ENCODE measurements around the gene P2RX2.

The P2RX2 gene

DNA sequence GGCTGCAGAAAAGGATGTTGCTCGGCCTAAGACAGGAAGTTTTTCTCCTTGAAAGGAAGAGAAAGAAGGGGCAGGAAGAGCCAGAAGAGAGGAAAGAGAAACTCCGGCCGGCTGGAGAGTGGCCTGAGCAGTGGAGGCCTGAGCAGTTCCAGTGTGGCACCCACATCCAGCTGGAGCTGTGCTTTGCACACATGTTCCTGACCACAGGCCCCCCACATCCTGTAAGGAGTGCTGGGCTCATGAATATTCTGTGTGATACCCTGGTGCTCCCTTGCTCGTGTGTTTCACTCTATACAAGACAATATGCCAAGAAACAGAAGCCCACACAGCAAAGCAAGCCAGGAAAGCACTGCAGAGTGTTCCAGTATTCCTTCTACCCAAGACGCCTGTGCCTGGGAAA lies 41.5 kb downstream of the P2RX2 start:
- no peaks in the 10 kb centered on the region for H3K27me3 ChIP-seq (ENCODE audit: control insufficient read depth in 2 of 2, insufficient read depth in 2 of 2, low read length in 2 of 2)
- H3K4me1 ChIP-seq (ENCODE audit: control insufficient read depth in 2 of 2, insufficient read depth in 2 of 2, low read length in 2 of 2) = no peaks in the 10 kb centered on the region
- peaks cover 66 to 80% of the 10 kb centered on the region in 2 donors for H3K36me3 ChIP-seq (ENCODE audit: control insufficient read depth in 2 of 2, insufficient read depth in 2 of 2, low read length in 2 of 2)
- H3K4me3 ChIP-seq (ENCODE audit: low read length in 2 of 2) = no peak overlapping the region
- H3K9me3 ChIP-seq (ENCODE audit: control insufficient read depth in 2 of 2, low read length in 2 of 2) = no peaks in the 10 kb centered on the region
- H3K27ac ChIP-seq (ENCODE audit: low read depth in 2 of 2, low read length in 2 of 2) = no peak overlapping the region
- no peak overlapping the region for H3K9ac ChIP-seq (ENCODE audit: low read depth in 1 of 2, low read length in 2 of 2)

DNA sequence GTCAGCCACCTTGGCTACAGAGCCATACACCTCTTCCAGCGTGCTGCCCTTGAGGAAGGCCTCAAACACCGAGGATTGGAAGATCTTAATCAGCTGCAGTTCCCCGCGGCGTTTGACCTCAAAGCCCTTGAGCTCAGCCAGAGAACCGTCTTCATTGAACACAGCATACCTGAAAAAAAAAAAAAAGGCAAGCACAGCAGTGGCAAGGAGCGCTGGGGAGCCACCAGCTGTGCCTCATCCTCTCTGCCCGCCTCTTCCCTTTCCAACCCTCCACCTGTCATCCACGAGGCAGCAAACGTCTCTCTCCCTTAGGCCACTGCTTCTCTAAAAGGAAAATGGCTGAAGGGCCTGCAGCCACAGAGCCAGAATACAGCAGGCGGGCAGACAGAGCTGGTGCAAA lies 42.4 kb downstream of the P2RX2 start:
- Histone ChIP-seq H3K4me3 (ENCODE audit: low read length in 2 of 2) (no peak overlapping the region), H3K27ac (ENCODE audit: low read depth in 2 of 2, low read length in 2 of 2) (no peak overlapping the region), H3K4me1 (ENCODE audit: control insufficient read depth in 2 of 2, insufficient read depth in 2 of 2, low read length in 2 of 2) (no peaks in the 10 kb centered on the region), H3K9ac (ENCODE audit: low read depth in 1 of 2, low read length in 2 of 2) (no peak overlapping the region), H3K36me3 (ENCODE audit: control insufficient read depth in 2 of 2, insufficient read depth in 2 of 2, low read length in 2 of 2) (peaks cover 68 to 84% of the 10 kb centered on the region in 2 donors), H3K9me3 (ENCODE audit: control insufficient read depth in 2 of 2, low read length in 2 of 2) (no peaks in the 10 kb centered on the region), H3K27me3 (ENCODE audit: control insufficient read depth in 2 of 2, insufficient read depth in 2 of 2, low read length in 2 of 2) (no peaks in the 10 kb centered on the region)

DNA sequence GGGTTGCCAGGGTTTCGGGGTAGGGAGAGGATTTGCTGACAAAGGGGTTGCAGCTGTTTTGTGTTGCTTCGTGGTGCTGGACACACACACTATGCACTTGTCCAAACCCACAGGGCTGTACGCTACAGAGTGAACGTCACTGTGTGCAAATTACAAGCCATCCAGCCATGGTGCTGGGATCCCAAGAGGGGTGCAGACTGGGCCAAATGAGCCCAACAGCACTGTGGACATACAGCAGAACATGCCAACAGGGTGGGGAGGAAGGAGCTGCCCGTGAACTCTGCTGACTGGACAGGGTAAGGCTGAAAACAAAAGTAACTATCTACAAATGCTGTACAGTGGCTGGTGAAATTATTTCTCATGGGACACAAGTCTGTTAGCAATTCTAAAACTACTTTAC lies 43.4 kb downstream of the P2RX2 start:
- Histone ChIP-seq H3K9ac (ENCODE audit: low read depth in 1 of 2, low read length in 2 of 2) (no peak overlapping the region), H3K4me3 (ENCODE audit: low read length in 2 of 2) (no peak overlapping the region), H3K9me3 (ENCODE audit: control insufficient read depth in 2 of 2, low read length in 2 of 2) (no peaks in the 10 kb centered on the region), H3K36me3 (ENCODE audit: control insufficient read depth in 2 of 2, insufficient read depth in 2 of 2, low read length in 2 of 2) (peaks cover 73 to 87% of the 10 kb centered on the region in 2 donors), H3K27ac (ENCODE audit: low read depth in 2 of 2, low read length in 2 of 2) (no peak overlapping the region), H3K4me1 (ENCODE audit: control insufficient read depth in 2 of 2, insufficient read depth in 2 of 2, low read length in 2 of 2) (no peaks in the 10 kb centered on the region), H3K27me3 (ENCODE audit: control insufficient read depth in 2 of 2, insufficient read depth in 2 of 2, low read length in 2 of 2) (no peaks in the 10 kb centered on the region)

DNA sequence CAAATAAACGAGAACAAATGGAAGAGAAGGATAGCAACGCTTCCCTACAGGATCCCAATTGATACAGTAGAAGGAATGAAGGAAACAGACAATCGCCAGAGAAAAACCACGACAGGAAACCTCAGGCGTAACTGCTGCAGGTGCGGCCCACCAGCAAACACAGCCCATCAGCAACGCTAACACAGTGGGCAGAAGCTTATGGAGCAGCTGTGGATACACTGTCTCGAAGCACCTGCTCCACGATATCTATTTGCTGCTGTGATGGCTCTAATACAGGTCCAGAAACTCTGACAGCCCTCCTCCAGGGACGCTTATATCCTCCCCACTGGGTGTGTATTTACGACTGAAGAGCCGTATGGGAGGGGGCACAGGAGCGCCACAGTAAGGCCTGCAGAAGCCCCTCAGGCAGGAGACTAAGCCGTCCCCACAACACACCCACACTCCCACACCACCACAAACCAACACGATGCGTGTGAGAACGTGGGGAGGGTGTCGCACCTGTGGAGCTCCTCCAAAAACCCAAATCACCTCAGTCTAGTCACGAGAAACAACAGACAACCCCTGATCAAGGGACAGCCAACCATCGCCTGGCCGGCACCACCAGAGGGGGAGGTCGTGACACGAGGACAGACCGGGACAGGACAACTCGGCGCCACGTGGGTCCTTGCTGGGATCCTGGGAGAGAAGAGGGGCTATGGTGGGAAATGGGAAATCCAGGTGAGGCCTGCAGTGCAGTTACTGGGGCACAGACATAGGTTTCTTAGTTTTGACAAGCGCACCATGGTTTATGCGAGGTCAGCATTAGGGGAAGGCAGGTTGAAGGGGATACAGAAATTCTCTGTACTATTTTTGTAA lies 44.6 kb downstream of the P2RX2 start:
- H3K27me3 ChIP-seq (ENCODE audit: control insufficient read depth in 2 of 2, insufficient read depth in 2 of 2, low read length in 2 of 2) = no peaks in the 10 kb centered on the region
- H3K9me3 ChIP-seq (ENCODE audit: control insufficient read depth in 2 of 2, low read length in 2 of 2) = no peaks in the 10 kb centered on the region
- no peak overlapping the region for H3K4me3 ChIP-seq (ENCODE audit: low read length in 2 of 2)
- no peak overlapping the region for H3K27ac ChIP-seq (ENCODE audit: low read depth in 2 of 2, low read length in 2 of 2)
- H3K4me1 ChIP-seq (ENCODE audit: control insufficient read depth in 2 of 2, insufficient read depth in 2 of 2, low read length in 2 of 2) = no peaks in the 10 kb centered on the region
- H3K9ac ChIP-seq (ENCODE audit: low read depth in 1 of 2, low read length in 2 of 2) = no peak overlapping the region
- peaks cover 70 to 85% of the 10 kb centered on the region in 2 donors for H3K36me3 ChIP-seq (ENCODE audit: control insufficient read depth in 2 of 2, insufficient read depth in 2 of 2, low read length in 2 of 2)

DNA sequence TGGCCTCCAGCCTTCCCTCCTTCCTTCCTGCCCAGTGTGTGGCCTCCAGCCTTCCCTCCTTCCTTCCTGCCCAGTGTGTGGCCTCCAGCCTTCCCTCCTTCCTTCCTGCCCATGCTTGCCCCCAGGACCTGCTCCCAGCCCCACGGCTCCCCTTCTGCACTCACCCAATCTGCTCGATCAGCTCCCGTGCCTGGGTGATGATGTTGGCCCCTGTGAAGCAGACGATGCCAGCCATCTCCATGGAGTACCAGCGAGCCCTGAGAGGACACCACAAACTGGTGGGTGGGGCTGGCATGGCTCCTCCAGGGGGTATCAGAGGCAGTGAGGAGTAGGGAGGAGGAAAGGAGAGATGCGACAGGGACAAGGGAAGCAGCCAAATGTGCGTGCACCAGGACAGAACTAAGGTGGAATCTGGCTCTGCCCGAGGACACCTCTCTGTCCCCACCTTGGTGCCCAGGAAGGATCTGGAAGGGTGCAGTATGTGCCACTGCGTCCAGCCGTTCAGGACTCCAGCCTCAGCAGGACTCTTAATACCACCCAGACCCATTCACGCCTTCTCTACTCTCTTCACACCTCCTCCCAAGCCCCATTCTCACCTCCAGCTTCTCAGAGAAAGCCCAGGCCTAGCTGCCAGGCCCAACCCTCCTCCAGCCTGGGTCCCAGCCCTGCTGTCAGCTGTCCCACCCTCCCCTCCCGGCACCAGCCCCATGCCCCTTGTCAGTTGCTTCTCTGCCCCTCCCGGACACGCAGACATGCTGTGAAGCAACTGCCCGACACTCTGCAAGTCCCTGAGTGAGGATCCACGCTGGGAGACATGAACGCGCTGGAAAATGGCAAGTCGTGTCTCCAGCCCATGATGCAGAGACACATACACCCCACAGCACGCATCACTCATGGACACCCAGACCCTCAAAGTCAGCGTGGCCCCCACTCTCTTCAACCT lies 45.9 kb downstream of the P2RX2 start:
- Histone ChIP-seq H3K27ac (ENCODE audit: low read depth in 2 of 2, low read length in 2 of 2) (no peak overlapping the region), H3K27me3 (ENCODE audit: control insufficient read depth in 2 of 2, insufficient read depth in 2 of 2, low read length in 2 of 2) (no peaks in the 10 kb centered on the region), H3K9ac (ENCODE audit: low read depth in 1 of 2, low read length in 2 of 2) (no peak overlapping the region), H3K9me3 (ENCODE audit: control insufficient read depth in 2 of 2, low read length in 2 of 2) (no peaks in the 10 kb centered on the region), H3K4me3 (ENCODE audit: low read length in 2 of 2) (no peak overlapping the region), H3K4me1 (ENCODE audit: control insufficient read depth in 2 of 2, insufficient read depth in 2 of 2, low read length in 2 of 2) (no peaks in the 10 kb centered on the region), H3K36me3 (ENCODE audit: control insufficient read depth in 2 of 2, insufficient read depth in 2 of 2, low read length in 2 of 2) (peaks cover 67 to 76% of the 10 kb centered on the region in 2 donors)

DNA sequence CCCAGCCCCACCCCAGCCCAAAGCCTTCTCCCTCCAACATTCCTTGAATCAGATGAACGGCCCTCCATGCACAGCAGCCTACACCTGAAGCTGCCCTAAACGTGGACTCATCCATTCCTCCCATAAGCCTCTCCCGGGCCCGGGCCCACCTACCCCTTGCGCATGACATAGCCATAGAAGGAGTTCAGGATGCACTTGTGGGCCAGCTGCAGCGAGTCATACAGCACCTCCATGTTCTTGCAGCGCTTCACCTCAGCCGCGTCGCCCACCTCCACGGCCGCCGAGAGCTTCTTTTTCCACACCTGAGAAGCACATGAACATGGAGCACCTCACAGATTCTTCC lies 46.5 kb downstream of the P2RX2 start:
- Histone ChIP-seq H3K9ac (ENCODE audit: low read depth in 1 of 2, low read length in 2 of 2) (no peak overlapping the region), H3K9me3 (ENCODE audit: control insufficient read depth in 2 of 2, low read length in 2 of 2) (no peaks in the 10 kb centered on the region), H3K4me3 (ENCODE audit: low read length in 2 of 2) (no peak overlapping the region), H3K36me3 (ENCODE audit: control insufficient read depth in 2 of 2, insufficient read depth in 2 of 2, low read length in 2 of 2) (peaks cover 72 to 76% of the 10 kb centered on the region in 2 donors), H3K27me3 (ENCODE audit: control insufficient read depth in 2 of 2, insufficient read depth in 2 of 2, low read length in 2 of 2) (no peaks in the 10 kb centered on the region), H3K4me1 (ENCODE audit: control insufficient read depth in 2 of 2, insufficient read depth in 2 of 2, low read length in 2 of 2) (no peaks in the 10 kb centered on the region), H3K27ac (ENCODE audit: low read depth in 2 of 2, low read length in 2 of 2) (no peak overlapping the region)

DNA sequence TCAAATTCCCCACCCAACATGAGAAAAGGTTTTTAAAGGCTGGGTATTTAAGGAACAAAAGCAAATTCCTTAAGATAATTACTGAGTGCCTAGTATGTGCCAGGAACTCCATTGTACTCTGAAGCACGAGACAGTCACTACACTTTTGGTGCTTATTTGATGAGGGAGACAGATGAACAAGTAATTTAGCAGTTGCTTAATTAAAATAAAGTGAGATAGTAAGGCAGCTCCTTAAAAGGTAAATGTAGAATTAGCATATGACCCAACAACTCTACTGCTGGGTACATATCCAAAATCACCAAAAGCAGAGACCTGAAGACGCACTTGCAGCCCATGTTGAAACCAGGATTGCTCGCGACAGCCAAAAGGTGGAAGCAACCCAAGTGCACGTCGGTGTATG lies 47.2 kb downstream of the P2RX2 start:
- Histone ChIP-seq H3K27me3 (ENCODE audit: control insufficient read depth in 2 of 2, insufficient read depth in 2 of 2, low read length in 2 of 2) (no peaks in the 10 kb centered on the region), H3K9ac (ENCODE audit: low read depth in 1 of 2, low read length in 2 of 2) (no peak overlapping the region), H3K27ac (ENCODE audit: low read depth in 2 of 2, low read length in 2 of 2) (no peak overlapping the region), H3K4me3 (ENCODE audit: low read length in 2 of 2) (no peak overlapping the region), H3K36me3 (ENCODE audit: control insufficient read depth in 2 of 2, insufficient read depth in 2 of 2, low read length in 2 of 2) (peaks cover 68 to 72% of the 10 kb centered on the region in 2 donors), H3K9me3 (ENCODE audit: control insufficient read depth in 2 of 2, low read length in 2 of 2) (no peaks in the 10 kb centered on the region), H3K4me1 (ENCODE audit: control insufficient read depth in 2 of 2, insufficient read depth in 2 of 2, low read length in 2 of 2) (no peaks in the 10 kb centered on the region)

DNA sequence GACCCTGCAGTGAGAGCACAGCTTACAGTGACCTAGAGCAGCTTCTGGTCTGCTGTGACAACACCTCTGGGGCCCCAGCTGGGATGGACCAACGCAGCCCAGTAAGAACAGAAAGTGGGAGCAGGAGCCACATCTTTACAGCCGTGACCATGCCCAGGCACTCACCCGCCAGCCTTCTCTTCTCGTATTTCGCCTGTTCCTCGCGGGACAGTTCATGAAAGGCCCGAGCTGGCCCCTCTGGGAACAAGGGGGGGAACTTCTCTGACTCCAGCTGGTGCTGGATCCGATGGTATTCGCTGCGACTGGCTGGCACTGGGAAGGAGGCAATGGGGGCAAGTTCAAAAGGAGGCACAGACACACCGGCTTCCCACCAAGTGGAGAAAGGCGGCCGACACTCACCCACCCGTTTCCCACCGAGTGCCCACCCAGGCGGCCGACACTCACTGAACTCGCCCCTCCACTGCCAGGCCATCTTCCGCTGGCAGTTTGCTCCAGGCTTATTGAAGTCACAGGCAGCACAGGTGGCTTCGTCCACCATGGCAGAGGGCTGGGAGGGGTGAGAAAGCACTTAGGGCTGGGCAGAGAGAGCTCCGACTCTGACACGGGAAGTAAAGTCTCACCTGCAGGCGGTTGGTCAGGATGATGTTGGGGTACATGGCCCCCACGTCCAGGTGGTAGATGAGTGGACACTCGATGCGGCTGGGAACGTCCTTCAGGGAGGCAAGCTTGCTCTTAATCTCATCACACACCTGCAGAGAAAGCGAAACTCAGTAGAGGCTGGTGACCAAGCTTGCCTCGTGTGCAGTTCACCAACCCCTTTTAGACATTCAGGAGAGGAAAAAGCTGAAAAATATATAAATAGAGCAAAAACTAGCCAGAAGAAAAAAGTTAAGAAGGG lies 49.9 kb downstream of the P2RX2 start:
- H3K4me3 ChIP-seq (ENCODE audit: low read length in 2 of 2) = no peak overlapping the region
- no peak overlapping the region for H3K9ac ChIP-seq (ENCODE audit: low read depth in 1 of 2, low read length in 2 of 2)
- H3K27me3 ChIP-seq (ENCODE audit: control insufficient read depth in 2 of 2, insufficient read depth in 2 of 2, low read length in 2 of 2) = no peaks in the 10 kb centered on the region
- peaks cover 58 to 61% of the 10 kb centered on the region in 2 donors for H3K36me3 ChIP-seq (ENCODE audit: control insufficient read depth in 2 of 2, insufficient read depth in 2 of 2, low read length in 2 of 2)
- H3K27ac ChIP-seq (ENCODE audit: low read depth in 2 of 2, low read length in 2 of 2) = no peak overlapping the region
- H3K9me3 ChIP-seq (ENCODE audit: control insufficient read depth in 2 of 2, low read length in 2 of 2) = no peaks in the 10 kb centered on the region
- H3K4me1 ChIP-seq (ENCODE audit: control insufficient read depth in 2 of 2, insufficient read depth in 2 of 2, low read length in 2 of 2) = no peaks in the 10 kb centered on the region

DNA sequence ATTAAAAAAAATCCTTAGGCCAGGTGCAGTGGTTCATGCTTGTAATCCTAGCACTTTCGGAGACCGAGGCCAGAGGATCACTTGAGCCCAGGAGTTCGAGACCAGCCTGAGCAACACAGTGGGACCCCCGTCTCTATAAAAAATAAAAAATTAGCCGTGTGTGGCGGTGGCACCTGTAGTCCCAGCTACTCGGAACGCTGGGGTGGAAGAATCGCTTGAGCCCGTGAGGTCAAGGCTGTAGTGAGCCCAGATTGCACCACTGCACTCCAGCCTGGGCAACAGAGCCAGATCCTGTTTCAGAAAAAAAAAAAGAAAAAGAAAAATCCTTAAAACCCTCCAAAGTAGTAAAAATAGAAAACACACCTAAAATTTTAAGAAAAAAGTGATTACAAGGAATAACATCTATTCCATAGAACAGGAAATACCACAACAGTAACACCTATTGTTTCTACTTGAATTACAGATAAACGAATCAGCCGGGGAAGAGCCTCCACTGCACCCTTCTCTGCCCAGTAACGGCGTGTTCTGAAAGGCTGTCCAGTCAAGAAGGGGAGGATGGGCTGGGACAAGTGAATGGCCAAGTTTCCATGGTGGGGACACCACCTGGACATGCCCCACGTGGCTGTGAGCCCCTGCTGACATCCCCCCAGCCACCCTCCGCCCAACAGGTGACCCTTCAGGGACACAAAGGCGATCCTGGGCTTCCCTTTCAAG lies 50.7 kb downstream of the P2RX2 start:
- Histone ChIP-seq H3K36me3 (ENCODE audit: control insufficient read depth in 2 of 2, insufficient read depth in 2 of 2, low read length in 2 of 2) (peaks cover 53 to 62% of the 10 kb centered on the region in 2 donors), H3K27ac (ENCODE audit: low read depth in 2 of 2, low read length in 2 of 2) (no peak overlapping the region)

More for the DNA sequence above, 50.7 kb downstream of the P2RX2 start:
- no peaks in the 10 kb centered on the region for H3K27me3 ChIP-seq (ENCODE audit: control insufficient read depth in 2 of 2, insufficient read depth in 2 of 2, low read length in 2 of 2)
- H3K4me1 ChIP-seq (ENCODE audit: control insufficient read depth in 2 of 2, insufficient read depth in 2 of 2, low read length in 2 of 2) = no peaks in the 10 kb centered on the region
- no peak overlapping the region for H3K9ac ChIP-seq (ENCODE audit: low read depth in 1 of 2, low read length in 2 of 2)
- H3K9me3 ChIP-seq (ENCODE audit: control insufficient read depth in 2 of 2, low read length in 2 of 2) = no peaks in the 10 kb centered on the region
- H3K4me3 ChIP-seq (ENCODE audit: low read length in 2 of 2) = no peak overlapping the region

Measured in mucosa of rectum (tissue), 2 donors.